Left lung (tissue), 10 donors: ENCODE measurements around the gene MC1R. TPM values are rescaled to one million over a fixed set of nuclear protein-coding genes. Genes with fewer than 3 reads are reported as not detected.

ENCODE experiments used
- ATAC-seq: fragments of 200-7000 bp; cut with Tn5 transposase; one replicate; pipeline ENCODE4 v1.9.1; 2020; ENCODE audit warnings: moderate library complexity
- DNase-seq, 4 donors: peaks; one replicate each; pipeline ENCODE4 v3.0.0-alpha.2; 2013 to 2020
- H3K27ac ChIP-seq, 2 donors: fragments of 200-600 bp; sonication (generic) in 1 of 2; one replicate each; pipeline versions ENCODE4 v1.5.0 to v1.8.0; 2020 to 2021
- H3K27me3 ChIP-seq, 2 donors: fragments of 200-600 bp; sonication (generic) in 1 of 2; one replicate each; pipeline versions ENCODE4 v1.5.0 to v1.8.0; 2020 to 2021
- H3K36me3 ChIP-seq, 2 donors: fragments of 200-600 bp; sonication (generic) in 1 of 2; one replicate each; pipeline versions ENCODE4 v1.5.0 to v1.8.0; 2020 to 2021
- H3K4me1 ChIP-seq, 2 donors: fragments of 200-600 bp; one replicate each; pipeline ENCODE4 v1.8.0; 2021
- H3K4me3 ChIP-seq, 2 donors: fragments of 200-600 bp; sonication (generic) in 1 of 2; one replicate each; pipeline versions ENCODE4 v1.5.0 to v1.8.0; 2020 to 2021; ENCODE audit warnings: mild to moderate bottlenecking in 1 of 2
- H3K9me3 ChIP-seq, 2 donors: fragments of 200-600 bp; sonication (generic) in 1 of 2; one replicate each; pipeline versions ENCODE4 v1.5.0 to v1.8.0; 2020 to 2021
- intact Hi-C, 2 donors: fragments of 100-400 bp; cut with DNase I; formaldehyde crosslinking; loops; one replicate each; pipeline versions ENCODE4 v1.11.2 to v1.14.2; 2022
- polyA plus RNA-seq, 6 donors: library from polyadenylated mRNA; unstranded; fragments of 120-200 nt; gene quantifications; one replicate each; pipeline ENCODE4 v1.2.1, GENCODE V29; 2013; ENCODE audit not compliant: insufficient read length in 6 of 6
- total RNA-seq, 2 donors: library from RNA; stranded (reverse); fragmentation: NEBNext Ultra II Directional; extraction: Animal tissue kit (Norgen Biotek cat#: 25700); gene quantifications; one replicate each; pipeline ENCODE4 v1.2.1, GENCODE V29; 2021
- TF ChIP-seq, protein P1 (sequence below), 2 donors: fragments of 200-600 bp; sonication (generic) in 1 of 2; IDR thresholded peaks; one replicate each; pipeline versions ENCODE4 v1.5.0 to v1.8.0; 2021; ENCODE audit warnings: antibody characterized with exemption in 2 of 2
- donor health status: DM: no; HTN: yes; CAD: no.
- donor health status: DM: no; HTN: no; CAD: no.

Gene MC1R
- total and polyA plus RNA-seq, 8 donors: 2.9 to 5.0 (median 3.4) TPM

DNA sequence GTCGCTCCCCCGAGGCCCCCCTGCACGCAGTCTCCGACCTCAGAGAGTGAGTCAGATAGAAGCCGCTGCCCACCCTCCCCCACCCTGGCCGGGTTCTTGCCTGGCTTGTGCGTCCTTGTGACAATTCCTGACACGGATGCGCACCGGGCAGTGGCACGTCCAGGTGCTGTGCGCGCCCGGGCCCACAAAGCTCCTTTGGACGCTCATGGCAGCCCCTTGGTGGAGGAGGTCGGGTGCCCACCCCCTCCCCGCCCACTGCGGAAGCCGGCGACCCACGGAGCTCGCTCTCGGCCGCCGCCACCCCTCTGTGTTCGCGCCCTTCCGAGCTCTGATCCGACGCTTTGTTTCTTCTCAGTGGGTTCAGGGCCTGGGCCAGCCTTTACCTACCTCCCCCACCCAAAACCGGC, 3.8 kb downstream of the MC1R start:
- H3K36me3 ChIP-seq: no peaks in the 10 kb centered on the region
- no peaks in the 10 kb centered on the region for H3K9me3 ChIP-seq
- intact Hi-C loops: no loop called here
- TF ChIP-seq, protein P1, sequence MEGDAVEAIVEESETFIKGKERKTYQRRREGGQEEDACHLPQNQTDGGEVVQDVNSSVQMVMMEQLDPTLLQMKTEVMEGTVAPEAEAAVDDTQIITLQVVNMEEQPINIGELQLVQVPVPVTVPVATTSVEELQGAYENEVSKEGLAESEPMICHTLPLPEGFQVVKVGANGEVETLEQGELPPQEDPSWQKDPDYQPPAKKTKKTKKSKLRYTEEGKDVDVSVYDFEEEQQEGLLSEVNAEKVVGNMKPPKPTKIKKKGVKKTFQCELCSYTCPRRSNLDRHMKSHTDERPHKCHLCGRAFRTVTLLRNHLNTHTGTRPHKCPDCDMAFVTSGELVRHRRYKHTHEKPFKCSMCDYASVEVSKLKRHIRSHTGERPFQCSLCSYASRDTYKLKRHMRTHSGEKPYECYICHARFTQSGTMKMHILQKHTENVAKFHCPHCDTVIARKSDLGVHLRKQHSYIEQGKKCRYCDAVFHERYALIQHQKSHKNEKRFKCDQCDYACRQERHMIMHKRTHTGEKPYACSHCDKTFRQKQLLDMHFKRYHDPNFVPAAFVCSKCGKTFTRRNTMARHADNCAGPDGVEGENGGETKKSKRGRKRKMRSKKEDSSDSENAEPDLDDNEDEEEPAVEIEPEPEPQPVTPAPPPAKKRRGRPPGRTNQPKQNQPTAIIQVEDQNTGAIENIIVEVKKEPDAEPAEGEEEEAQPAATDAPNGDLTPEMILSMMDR (IDR thresholded peaks at IDR 0.05): no peak
- H3K4me1 ChIP-seq: peaks cover 45 to 85% of the 10 kb centered on the region in 2 donors
- peak overlapping the region; percentile 86 to 96 for H3K27ac ChIP-seq
- peak overlapping the region; percentile 61 for H3K4me3 ChIP-seq
- H3K27me3 ChIP-seq: peaks cover 6 to 99% of the 10 kb centered on the region in 2 donors
- DNase-seq (peak in 2 of 4 donors; percentile 88), ATAC-seq (peak; percentile 50)

DNA sequence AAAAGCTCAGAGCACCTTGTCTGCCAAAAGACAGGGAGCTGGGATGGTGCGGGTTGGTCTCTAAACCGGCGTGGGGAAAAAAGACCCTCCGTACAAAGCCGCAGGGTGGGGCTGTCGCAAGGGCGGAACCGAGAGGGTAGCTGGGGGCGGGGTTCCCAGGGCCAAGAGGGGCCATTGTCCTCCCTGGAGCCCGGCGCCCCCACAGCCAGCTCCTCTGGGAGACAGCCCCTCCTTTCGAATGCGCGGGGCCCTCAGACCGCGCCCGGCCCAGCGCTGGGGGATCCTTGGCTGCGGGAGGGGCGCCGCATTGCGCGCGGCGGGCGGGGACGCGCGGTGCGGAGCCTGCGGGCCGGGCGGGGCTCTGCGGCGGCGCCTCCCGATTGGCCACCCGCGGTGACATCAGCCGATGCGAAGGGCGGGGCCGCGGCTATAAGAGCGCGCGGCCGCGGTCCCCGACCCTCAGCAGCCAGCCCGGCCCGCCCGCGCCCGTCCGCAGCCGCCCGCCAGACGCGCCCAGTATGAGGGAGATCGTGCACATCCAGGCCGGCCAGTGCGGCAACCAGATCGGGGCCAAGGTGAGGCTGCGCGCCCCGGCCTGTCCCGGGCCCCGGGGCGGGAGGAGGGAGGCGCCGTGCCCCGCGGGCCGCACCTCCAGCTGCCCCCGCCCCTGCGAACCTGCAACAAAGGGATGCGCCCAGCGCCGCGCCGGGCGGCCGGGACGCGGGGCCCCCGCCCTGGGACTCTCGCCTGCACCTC, 4.4 kb downstream of the MC1R start, which contains the start of gene TUBB3:
Gene TUBB3, plus strand, starts transcription at position 459 of the 756 bp plus-strand sequence. Its CDS starts 60 bp downstream, at position 519.
- ATAC-seq (peak; percentile 56), DNase-seq (peak in 3 of 4 donors; percentile 62 to 91 (median 81))
- peak within 1 kb of the TSS; percentile 86 to 96 for H3K27ac ChIP-seq
- H3K36me3 ChIP-seq: no peaks in the 10 kb centered on the region
- intact Hi-C loops: no loop called here
- H3K4me1 ChIP-seq: peaks cover 40 to 79% of the 10 kb centered on the region in 2 donors
- H3K4me3 ChIP-seq: peak within 1 kb of the TSS; percentile 61
- peaks cover 6 to 100% of the 10 kb centered on the region in 2 donors for H3K27me3 ChIP-seq
- TF ChIP-seq, protein P1 (IDR thresholded peaks at IDR 0.05): no peak
- H3K9me3 ChIP-seq: no peaks in the 10 kb centered on the region

DNA sequence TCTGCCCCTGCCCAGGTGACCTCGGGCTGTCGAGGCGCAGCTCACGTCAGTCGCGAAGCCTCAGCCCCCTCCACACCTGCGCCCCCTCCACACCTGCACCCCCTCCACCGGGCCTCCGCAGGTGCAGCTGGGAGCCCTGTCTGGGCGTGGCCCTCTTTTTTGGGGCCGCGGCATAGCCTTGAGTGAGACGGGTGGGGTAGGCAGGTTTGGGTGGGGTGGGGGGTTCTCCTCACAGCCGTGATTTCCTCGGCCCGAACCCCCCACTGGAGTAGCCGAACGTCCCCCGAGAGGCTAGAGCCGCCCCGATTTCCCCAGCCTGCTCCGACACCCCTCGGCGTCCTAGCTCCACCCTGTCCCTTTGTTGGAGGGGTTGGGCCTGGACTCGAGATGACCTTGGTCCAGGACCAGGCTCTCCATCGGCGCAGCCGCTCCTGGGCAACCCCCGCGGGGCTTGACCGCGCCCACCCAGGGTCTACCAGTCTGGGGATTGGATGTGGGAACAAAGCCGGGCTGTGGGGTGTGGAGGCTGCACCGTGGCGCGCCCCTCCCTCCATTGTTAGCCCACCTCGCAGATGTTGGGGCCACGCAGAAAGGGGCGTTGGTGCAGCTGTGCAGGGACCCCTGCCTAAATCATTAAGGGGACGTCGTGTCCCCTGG, 5.1 kb downstream of the MC1R start:
- Histone ChIP-seq H3K27me3 (peaks cover 6 to 100% of the 10 kb centered on the region in 2 donors), H3K4me1 (peaks cover 33 to 72% of the 10 kb centered on the region in 2 donors), H3K36me3 (no peaks in the 10 kb centered on the region), H3K4me3 (peak overlapping the region; percentile 61), H3K27ac (no peak overlapping the region), H3K9me3 (no peaks in the 10 kb centered on the region)
- intact Hi-C loops: no loop called here
- TF ChIP-seq, protein P1 (IDR thresholded peaks at IDR 0.05): no peak
- DNase-seq: peak in 1 of 4 donors; percentile 80
- ATAC-seq: no peak

DNA sequence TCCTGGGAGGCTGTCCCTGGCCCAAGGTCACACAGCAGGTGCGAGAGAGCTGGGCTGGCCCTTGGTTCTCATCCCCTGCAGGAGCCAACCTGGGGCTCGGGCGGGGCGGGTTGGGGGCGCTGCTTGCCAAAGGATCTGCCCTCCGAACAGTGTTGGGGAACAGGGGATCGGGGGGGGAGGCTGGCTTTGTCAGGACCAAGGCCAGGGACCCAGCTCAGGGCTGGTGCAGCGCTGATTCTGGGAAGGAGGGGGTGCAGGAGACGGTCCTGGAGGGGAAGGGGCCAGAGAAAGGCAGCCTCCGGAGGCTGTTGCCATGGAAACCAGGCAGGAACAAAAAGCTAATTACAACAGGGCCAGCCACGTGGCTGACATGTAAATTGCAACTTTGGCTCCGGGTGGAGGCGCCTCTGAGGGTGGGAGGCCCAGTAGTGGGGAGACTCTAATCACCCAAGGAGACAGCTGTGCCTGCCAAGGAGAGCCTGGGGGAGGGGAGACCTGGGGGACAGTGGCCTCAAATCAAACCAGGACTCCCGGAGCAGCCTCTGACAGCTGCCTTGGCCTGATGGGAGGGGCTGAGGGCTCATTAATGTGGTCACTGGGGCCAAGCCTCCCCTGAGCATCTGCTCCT, 5.7 kb downstream of the MC1R start:
- Histone ChIP-seq H3K36me3 (no peaks in the 10 kb centered on the region), H3K4me3 (peak overlapping the region; percentile 61), H3K27me3 (peaks cover 6 to 98% of the 10 kb centered on the region in 2 donors), H3K4me1 (peaks cover 33 to 66% of the 10 kb centered on the region in 2 donors), H3K27ac (no peak overlapping the region), H3K9me3 (no peaks in the 10 kb centered on the region)
- intact Hi-C loops: no loop called here
- TF ChIP-seq, protein P1 (IDR thresholded peaks at IDR 0.05): no peak
- DNase-seq (peak in 2 of 4 donors; percentile 50 to 71), ATAC-seq (no peak)

DNA sequence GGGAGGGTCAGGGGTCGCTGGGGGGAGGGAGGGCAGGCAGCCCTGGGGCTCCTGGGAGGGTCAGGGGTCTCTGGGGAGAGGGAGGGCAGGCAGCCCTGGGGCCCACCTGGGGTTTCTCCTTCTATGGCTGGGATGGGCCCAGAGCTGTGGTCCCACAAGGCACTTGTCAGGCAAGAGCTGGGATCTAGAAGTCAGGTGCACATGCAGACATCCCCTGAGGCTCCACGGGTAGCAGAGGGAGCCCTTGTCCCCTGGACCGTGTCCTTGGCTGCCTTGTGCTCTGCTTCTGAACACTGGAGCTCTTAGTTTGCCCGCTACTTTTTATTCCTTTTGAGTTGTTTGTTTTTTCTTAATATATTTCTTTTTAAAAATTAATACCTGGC, 6.3 kb downstream of the MC1R start:
- no peak overlapping the region for H3K4me3 ChIP-seq
- no peak for ATAC-seq
- no peaks in the 10 kb centered on the region for H3K36me3 ChIP-seq
- H3K27ac ChIP-seq: no peak overlapping the region
- DNase-seq: no peak
- H3K4me1 ChIP-seq: peaks cover 33 to 64% of the 10 kb centered on the region in 2 donors
- intact Hi-C loops: no loop called here
- peaks cover 6 to 98% of the 10 kb centered on the region in 2 donors for H3K27me3 ChIP-seq
- TF ChIP-seq, protein P1 (IDR thresholded peaks at IDR 0.05): no peak
- no peaks in the 10 kb centered on the region for H3K9me3 ChIP-seq
